DND-41 (cell line): ENCODE results near the gene TSC22D1.

Source experiments
- CTCF ChIP-seq: IDR thresholded peaks from 2 replicates; pipeline ENCODE4 v1.5.1; 2012; ENCODE audit warnings: borderline replicate concordance, low read length, moderate library complexity, mild to moderate bottlenecking; ENCODE audit not compliant: poor library complexity, severe bottlenecking; ENCODE audit errors: extremely low read depth
- EZH2 ChIP-seq: IDR thresholded peaks from 3 replicates; pipeline ENCODE4 v1.6.1; 2012; ENCODE audit warnings: borderline replicate concordance, low read depth, mild to moderate bottlenecking, moderate library complexity, low read length, inconsistent platforms; ENCODE audit not compliant: severe bottlenecking

DNA sequence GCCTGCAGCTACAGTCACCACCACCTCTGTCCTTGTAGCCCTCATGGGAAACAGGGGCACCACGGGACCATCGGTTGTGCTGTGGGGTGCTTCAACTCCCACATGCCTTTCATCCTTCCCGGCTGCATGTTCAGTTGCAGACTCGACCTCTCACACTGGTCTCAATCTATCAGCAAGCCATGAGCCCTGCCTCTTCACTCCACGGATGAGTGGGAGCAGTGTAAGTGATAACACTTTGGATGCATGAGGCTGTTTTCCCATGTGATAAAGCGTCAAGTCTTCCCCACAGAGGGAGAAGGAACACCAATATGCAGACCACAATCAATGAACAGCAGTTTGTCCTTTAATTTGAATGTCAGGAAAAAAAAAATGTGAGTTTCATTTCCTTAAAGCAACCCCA, 190.3 kb downstream of the TSC22D1 start:
- TF ChIP-seq CTCF (no peak), EZH2 (no peak)
